ENCODE results near the gene HSPA9. TPM values are rescaled to one million over a fixed set of nuclear protein-coding genes. Genes with fewer than 3 reads are reported as not detected.

The HSPA9 gene
- total and polyA plus RNA-seq, 2 donors (not counting 1 experiment from before 2014, with no cell fraction given) = 66.5 to 139 TPM

DNA sequence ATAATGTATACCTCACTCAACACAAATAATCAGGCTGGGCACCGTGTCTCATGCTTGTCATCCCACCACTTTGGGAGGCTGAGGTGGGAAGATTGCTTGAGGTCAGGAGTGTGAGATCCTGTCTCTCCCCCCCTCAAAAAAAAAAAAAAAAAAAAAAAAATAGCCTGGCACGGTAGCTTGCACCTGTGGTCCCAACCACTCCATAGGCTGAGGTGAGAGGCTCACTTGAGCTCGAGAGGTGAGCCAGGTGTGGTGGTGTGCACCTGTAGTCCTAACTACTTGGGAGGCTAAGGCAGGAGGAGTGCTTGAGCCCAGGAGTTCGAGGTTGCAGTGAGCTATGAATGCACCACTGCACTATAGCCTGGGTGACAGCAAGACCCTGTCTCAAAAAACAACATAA, 22.5 kb downstream of the HSPA9 start:
- no peaks in the 10 kb centered on the region for H3K27me3 Mint-ChIP-seq
- WGBS (ENCODE audit: insufficient coverage) = 100% methylated on average over 1 of the region's 4 CpGs
- intact Hi-C loops (cut with micrococcal nuclease) = no loop called here
- no peak overlapping the region for H3K4me3 Mint-ChIP-seq
- no peak overlapping the region for H2AFZ ChIP-seq (ENCODE audit: insufficient read depth, low read depth, low read length, poor library complexity, severe bottlenecking)
- no peak for ATAC-seq (ENCODE audit: low read depth)
- H3K9me3 ChIP-seq (ENCODE audit: control extremely low read depth in 1 of 3, control insufficient read depth in 2 of 3, insufficient read depth in 1 of 3, low read length in 2 of 3) = no peaks in the 10 kb centered on the region
- H4K20me1 ChIP-seq (ENCODE audit: control insufficient read depth, insufficient read depth, low read length, poor library complexity, severe bottlenecking) = no peaks in the 10 kb centered on the region
- H3K9me3 Mint-ChIP-seq (ENCODE audit: insufficient read depth) = no peaks in the 10 kb centered on the region
- H3K4me1 ChIP-seq (ENCODE audit: control insufficient read depth in 2 of 2, insufficient read depth in 2 of 2, low read length in 2 of 2) = no peaks in the 10 kb centered on the region
- no peak overlapping the region for H3K4me2 ChIP-seq (replicated peaks; ENCODE audit: low read depth, low read length, poor library complexity, severe bottlenecking)
- peaks cover 10% of the 10 kb centered on the region for H3K4me1 Mint-ChIP-seq
- POLR2A ChIA-PET = interaction anchor here (0.7 to 0.8 kb wide), 2 partner anchors 10 to 95 kb away, joined by 5 to 8 read pairs; partner anchors contain the start of gene ETF1
- DNase-seq = no peak
- TF ChIP-seq, protein P1, sequence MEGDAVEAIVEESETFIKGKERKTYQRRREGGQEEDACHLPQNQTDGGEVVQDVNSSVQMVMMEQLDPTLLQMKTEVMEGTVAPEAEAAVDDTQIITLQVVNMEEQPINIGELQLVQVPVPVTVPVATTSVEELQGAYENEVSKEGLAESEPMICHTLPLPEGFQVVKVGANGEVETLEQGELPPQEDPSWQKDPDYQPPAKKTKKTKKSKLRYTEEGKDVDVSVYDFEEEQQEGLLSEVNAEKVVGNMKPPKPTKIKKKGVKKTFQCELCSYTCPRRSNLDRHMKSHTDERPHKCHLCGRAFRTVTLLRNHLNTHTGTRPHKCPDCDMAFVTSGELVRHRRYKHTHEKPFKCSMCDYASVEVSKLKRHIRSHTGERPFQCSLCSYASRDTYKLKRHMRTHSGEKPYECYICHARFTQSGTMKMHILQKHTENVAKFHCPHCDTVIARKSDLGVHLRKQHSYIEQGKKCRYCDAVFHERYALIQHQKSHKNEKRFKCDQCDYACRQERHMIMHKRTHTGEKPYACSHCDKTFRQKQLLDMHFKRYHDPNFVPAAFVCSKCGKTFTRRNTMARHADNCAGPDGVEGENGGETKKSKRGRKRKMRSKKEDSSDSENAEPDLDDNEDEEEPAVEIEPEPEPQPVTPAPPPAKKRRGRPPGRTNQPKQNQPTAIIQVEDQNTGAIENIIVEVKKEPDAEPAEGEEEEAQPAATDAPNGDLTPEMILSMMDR (IDR thresholded peaks at IDR 0.05) = no peak
- TF ChIP-seq EZH2 (IDR thresholded peaks at IDR 0.05; ENCODE audit: borderline replicate concordance, insufficient read depth, low read depth, low read length, poor library complexity, severe bottlenecking) = no peak
- no peak overlapping the region for H3K27ac Mint-ChIP-seq
- peaks cover 19% of the 10 kb centered on the region for H3K79me2 ChIP-seq (ENCODE audit: control insufficient read depth, insufficient read depth, low read length)
- peaks cover 13 to 34% of the 10 kb centered on the region in 2 experiments for H3K36me3 ChIP-seq (replicated peaks in 1 of 2; ENCODE audit: control extremely low read depth in 1 of 2, control insufficient read depth in 1 of 2, extremely low read depth in 1 of 2, insufficient read depth in 2 of 2, low read length in 1 of 2)
- no peaks in the 10 kb centered on the region for H3K27me3 ChIP-seq (replicated peaks in 1 of 4; ENCODE audit: control extremely low read depth in 1 of 4, control insufficient read depth in 3 of 4, insufficient read depth in 4 of 4, low read length in 3 of 4)
- H3K9ac ChIP-seq (ENCODE audit: low read length) = no peak overlapping the region
- H3K27ac ChIP-seq (ENCODE audit: low read length in 2 of 2) = no peak overlapping the region
- H3K4me3 ChIP-seq (ENCODE audit: control extremely low read depth in 1 of 5, extremely low read depth in 1 of 5, insufficient read depth in 1 of 5, low read depth in 2 of 5, low read length in 4 of 5) = no peak overlapping the region
- CTCF ChIA-PET = interaction anchor here (2.0 kb wide), 1 partner anchor 27 kb away, joined by 6 read pairs; no protein-coding TSS in a partner anchor

DNA sequence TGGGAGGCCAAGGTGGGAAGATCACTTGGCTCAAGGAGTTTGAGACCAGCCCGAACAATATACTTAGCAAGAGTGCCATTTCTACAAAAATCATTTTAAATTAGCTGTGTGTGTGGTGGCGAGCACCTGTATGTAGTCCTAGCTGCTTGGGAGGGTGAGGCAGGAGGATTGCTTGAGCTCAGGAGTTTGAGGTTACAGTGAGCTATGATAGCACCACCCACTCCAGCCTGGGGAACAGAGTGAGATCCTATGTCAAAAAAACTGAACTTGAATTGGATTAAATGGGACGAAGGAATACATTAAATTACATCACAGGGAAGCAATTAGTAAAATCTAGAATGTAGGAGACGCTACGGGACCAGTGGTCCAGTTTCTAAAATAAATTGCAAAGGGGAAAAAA, 25.8 kb downstream of the HSPA9 start:
- Mint-ChIP-seq H3K4me3 (no peak overlapping the region), H3K27me3 (no peaks in the 10 kb centered on the region), H3K4me1 (peaks cover 29% of the 10 kb centered on the region), H3K9me3 (ENCODE audit: insufficient read depth) (no peaks in the 10 kb centered on the region), H3K27ac (no peak overlapping the region)
- no peak overlapping the region for H2AFZ ChIP-seq (ENCODE audit: insufficient read depth, low read depth, low read length, poor library complexity, severe bottlenecking)
- no peaks in the 10 kb centered on the region for H3K9me3 ChIP-seq (ENCODE audit: control extremely low read depth in 1 of 3, control insufficient read depth in 2 of 3, insufficient read depth in 1 of 3, low read length in 2 of 3)
- H3K4me2 ChIP-seq (replicated peaks; ENCODE audit: low read depth, low read length, poor library complexity, severe bottlenecking) = no peak overlapping the region
- intact Hi-C loops (cut with micrococcal nuclease) = loop anchor here (10.0 kb wide), 1 partner anchor 1565 kb away; the partner anchor contains the start of gene PURA
- POLR2A ChIA-PET = no interaction called here
- TF ChIP-seq EZH2 (IDR thresholded peaks at IDR 0.05; ENCODE audit: borderline replicate concordance, insufficient read depth, low read depth, low read length, poor library complexity, severe bottlenecking) = no peak
- TF ChIP-seq, protein P1 (IDR thresholded peaks at IDR 0.05) = no peak
- CTCF ChIA-PET = interaction anchor here (1.1 to 2.5 kb wide), 3 partner anchors 14 to 100 kb away, joined by 3 to 11 read pairs (median 8); partner anchors contain the start of gene HSPA9
- ATAC-seq (ENCODE audit: low read depth) = no peak
- H3K36me3 ChIP-seq (replicated peaks in 1 of 2; ENCODE audit: control extremely low read depth in 1 of 2, control insufficient read depth in 1 of 2, extremely low read depth in 1 of 2, insufficient read depth in 2 of 2, low read length in 1 of 2) = peaks cover 2 to 3% of the 10 kb centered on the region in 2 experiments
- H3K4me1 ChIP-seq (ENCODE audit: control insufficient read depth in 2 of 2, insufficient read depth in 2 of 2, low read length in 2 of 2) = peaks cover 9 to 10% of the 10 kb centered on the region in 2 donors
- 60% methylated on average over 2 of the region's 5 CpGs for WGBS (ENCODE audit: insufficient coverage)
- no peaks in the 10 kb centered on the region for H3K27me3 ChIP-seq (replicated peaks in 1 of 4; ENCODE audit: control extremely low read depth in 1 of 4, control insufficient read depth in 3 of 4, insufficient read depth in 4 of 4, low read length in 3 of 4)
- no peak overlapping the region for H3K4me3 ChIP-seq (ENCODE audit: control extremely low read depth in 1 of 5, extremely low read depth in 1 of 5, insufficient read depth in 1 of 5, low read depth in 2 of 5, low read length in 4 of 5)
- DNase-seq = no peak
- H3K79me2 ChIP-seq (ENCODE audit: control insufficient read depth, insufficient read depth, low read length) = peaks cover 52% of the 10 kb centered on the region
- H3K27ac ChIP-seq (ENCODE audit: low read length in 2 of 2) = no peak overlapping the region
- H3K9ac ChIP-seq (ENCODE audit: low read length) = no peak overlapping the region
- H4K20me1 ChIP-seq (ENCODE audit: control insufficient read depth, insufficient read depth, low read length, poor library complexity, severe bottlenecking) = no peaks in the 10 kb centered on the region
